ENCODE results near the gene FBLN7. TPM values are rescaled to one million over a fixed set of nuclear protein-coding genes. Genes with fewer than 3 reads are reported as not detected.

FBLN7 gene
- total RNA-seq, 1 experiment from 2014 or later, result 4.1 TPM

- no peaks in the 10 kb centered on the region for H3K4me1 ChIP-seq (ENCODE audit: insufficient read depth, low read length, poor library complexity, severe bottlenecking)
- H3K36me3 ChIP-seq (ENCODE audit: insufficient read depth, low read length, poor library complexity, severe bottlenecking), result no peaks in the 10 kb centered on the region
- H3K4me3 ChIP-seq (ENCODE audit: low read depth, low read length, poor library complexity, severe bottlenecking), result no peak overlapping the region
- POLR2A ChIA-PET (ENCODE audit: low non-redundant PET), result no interaction called here
- H3K27me3 ChIP-seq (replicated peaks; ENCODE audit: insufficient read depth, low read depth, low read length, poor library complexity), result no peaks in the 10 kb centered on the region
- BruUV-seq (replicated peaks), result no TSS peak
- H3K27ac ChIP-seq (ENCODE audit: low read depth, low read length, poor library complexity, severe bottlenecking), result no peak overlapping the region
- no peaks in the 10 kb centered on the region for H3K9me3 ChIP-seq (ENCODE audit: low read depth, low read length, poor library complexity, severe bottlenecking)
- intact Hi-C loops (cut with micrococcal nuclease; ENCODE audit: unreplicated experiment), result no loop called here
- DNase-seq (ENCODE audit: low spot score), result no peak
- TF ChIP-seq EZH2 (IDR thresholded peaks at IDR 0.05; ENCODE audit: borderline replicate concordance, low read depth, low read length, poor library complexity, severe bottlenecking) (no peak), CTCF (conservative IDR thresholded peaks at IDR 0.05; ENCODE audit: low read depth, low read length) (no peak)
- CTCF ChIA-PET, result no interaction called here
Measured at GRCh38 chr2:112184121-112184520, 45.9 kb downstream of the FBLN7 start.

GRCh38 chr2:112185131-112185530 is 46.9 kb downstream of the FBLN7 start:
- POLR2A ChIA-PET (ENCODE audit: low non-redundant PET), result no interaction called here
- TF ChIP-seq EZH2 (IDR thresholded peaks at IDR 0.05; ENCODE audit: borderline replicate concordance, low read depth, low read length, poor library complexity, severe bottlenecking) (no peak), CTCF (conservative IDR thresholded peaks at IDR 0.05; ENCODE audit: low read depth, low read length) (no peak)
- Histone ChIP-seq H3K27ac (ENCODE audit: low read depth, low read length, poor library complexity, severe bottlenecking) (no peak overlapping the region), H3K27me3 (replicated peaks; ENCODE audit: insufficient read depth, low read depth, low read length, poor library complexity) (no peaks in the 10 kb centered on the region), H3K9me3 (ENCODE audit: low read depth, low read length, poor library complexity, severe bottlenecking) (no peaks in the 10 kb centered on the region), H3K4me3 (ENCODE audit: low read depth, low read length, poor library complexity, severe bottlenecking) (no peak overlapping the region), H3K4me1 (ENCODE audit: insufficient read depth, low read length, poor library complexity, severe bottlenecking) (no peaks in the 10 kb centered on the region), H3K36me3 (ENCODE audit: insufficient read depth, low read length, poor library complexity, severe bottlenecking) (no peaks in the 10 kb centered on the region)
- intact Hi-C loops (cut with micrococcal nuclease; ENCODE audit: unreplicated experiment), result no loop called here
- no peak for DNase-seq (ENCODE audit: low spot score)
- BruUV-seq (replicated peaks), result no TSS peak
- CTCF ChIA-PET, result no interaction called here

- intact Hi-C loops (cut with micrococcal nuclease; ENCODE audit: unreplicated experiment), result no loop called here
- Histone ChIP-seq H3K36me3 (ENCODE audit: insufficient read depth, low read length, poor library complexity, severe bottlenecking) (no peaks in the 10 kb centered on the region), H3K4me3 (ENCODE audit: low read depth, low read length, poor library complexity, severe bottlenecking) (no peak overlapping the region), H3K4me1 (ENCODE audit: insufficient read depth, low read length, poor library complexity, severe bottlenecking) (no peaks in the 10 kb centered on the region), H3K27ac (ENCODE audit: low read depth, low read length, poor library complexity, severe bottlenecking) (no peak overlapping the region), H3K9me3 (ENCODE audit: low read depth, low read length, poor library complexity, severe bottlenecking) (no peaks in the 10 kb centered on the region), H3K27me3 (replicated peaks; ENCODE audit: insufficient read depth, low read depth, low read length, poor library complexity) (no peaks in the 10 kb centered on the region)
- no TSS peak for BruUV-seq (replicated peaks)
- ChIA-PET CTCF (no interaction called here), POLR2A (ENCODE audit: low non-redundant PET) (no interaction called here)
- DNase-seq (ENCODE audit: low spot score), result no peak
- TF ChIP-seq CTCF (conservative IDR thresholded peaks at IDR 0.05; ENCODE audit: low read depth, low read length) (no peak), EZH2 (IDR thresholded peaks at IDR 0.05; ENCODE audit: borderline replicate concordance, low read depth, low read length, poor library complexity, severe bottlenecking) (no peak)
Measured at GRCh38 chr2:112187046-112187715, 49.0 kb downstream of the FBLN7 start.
